Frontal cortex (tissue), 4 donors: ENCODE measurements around the gene PIGR. TPM values are rescaled to one million over a fixed set of nuclear protein-coding genes. Genes with fewer than 3 reads are reported as not detected.

Source experiments
- DNase-seq, 2 donors: peaks; one replicate each; pipeline ENCODE4 v3.0.0; 2012; ENCODE audit warnings: low spot score in 2 of 2
- FAIRE-seq: peaks from 2 replicates; lab custom pipeline; 2012; peaks lifted over from hg19 to GRCh38; lab: Jason Lieb, UNC
- total RNA-seq: library from RNA; depleted of rRNA; stranded (reverse); fragments of >200 nt; gene quantifications from one replicate; pipeline ENCODE4 v1.2.3, GENCODE V29; 2014
- donor health status: control.
- donor health status: control.
- donor health status: control.

The PIGR gene
- total RNA-seq, 1 donor from 2014 or later, result not detected

DNA sequence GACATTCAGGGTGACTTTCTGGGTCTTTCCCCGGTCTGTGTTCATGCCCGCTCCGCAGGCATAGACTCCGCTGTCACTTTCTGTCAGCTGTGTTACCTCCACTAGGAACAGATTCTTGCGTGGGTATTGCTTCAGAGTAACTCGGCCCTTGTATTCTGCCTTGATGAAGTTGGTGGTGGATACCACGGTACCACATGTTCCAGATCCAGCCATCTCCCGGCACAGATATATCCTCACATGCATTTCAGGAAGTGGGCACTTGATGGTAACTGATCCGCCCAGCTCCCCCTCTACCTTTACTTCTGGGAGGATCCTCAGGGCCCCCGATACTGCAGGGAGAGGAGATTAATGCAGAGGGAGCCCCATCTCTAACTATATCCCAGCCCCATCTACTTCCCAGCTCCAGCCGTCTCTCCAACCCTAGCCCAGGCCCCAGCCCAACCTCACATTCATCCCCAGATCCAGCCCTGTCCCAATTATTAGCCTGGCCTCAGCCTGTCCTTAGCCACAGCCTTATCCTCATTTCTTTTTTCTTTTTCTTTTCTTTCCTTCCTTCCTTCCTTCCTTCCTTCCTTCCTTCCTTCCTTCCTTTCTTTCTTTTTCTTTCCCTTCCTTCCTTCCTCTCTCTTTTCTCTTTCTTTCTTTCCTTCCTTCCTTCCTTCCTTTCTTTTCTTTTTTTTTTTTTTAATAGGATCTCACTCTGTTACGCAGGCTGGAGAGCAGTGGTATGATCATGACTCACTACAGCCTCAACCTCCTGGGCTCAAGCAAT lies 32.3 kb downstream of the PIGR start:
- no peak for DNase-seq
- no peak for FAIRE-seq

DNA sequence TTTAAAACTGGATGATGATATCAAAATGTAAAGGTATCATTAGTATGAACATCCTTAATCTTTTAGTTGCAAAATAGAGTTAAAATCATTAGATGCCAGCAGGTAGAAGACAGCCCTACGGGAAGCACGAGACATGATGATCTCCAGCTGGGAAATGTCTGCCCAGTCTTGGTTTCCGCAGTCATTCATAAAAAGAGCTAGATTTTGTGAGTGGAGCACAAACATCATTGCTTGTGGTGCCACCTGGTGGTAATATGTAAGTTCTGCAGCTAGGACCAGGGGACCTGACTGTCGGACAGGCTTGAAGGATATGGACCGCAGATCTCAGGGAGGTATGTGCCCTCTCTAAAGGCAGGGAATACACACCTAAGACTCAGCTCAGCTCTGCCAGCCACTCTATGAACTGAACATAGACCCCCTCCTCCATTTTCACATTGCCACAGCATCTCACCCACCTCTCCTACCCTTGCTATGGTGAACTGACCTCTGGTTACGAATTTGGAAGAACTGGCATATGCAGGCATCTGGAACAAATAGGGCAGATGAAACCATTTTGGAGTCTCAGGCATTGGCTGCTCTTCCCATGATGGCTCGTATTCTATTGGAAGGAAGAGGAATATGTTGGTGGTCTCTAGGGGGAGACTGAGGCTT lies 33.7 kb downstream of the PIGR start:
- peak; percentile 70 to 76 for DNase-seq
- no peak for FAIRE-seq

DNA sequence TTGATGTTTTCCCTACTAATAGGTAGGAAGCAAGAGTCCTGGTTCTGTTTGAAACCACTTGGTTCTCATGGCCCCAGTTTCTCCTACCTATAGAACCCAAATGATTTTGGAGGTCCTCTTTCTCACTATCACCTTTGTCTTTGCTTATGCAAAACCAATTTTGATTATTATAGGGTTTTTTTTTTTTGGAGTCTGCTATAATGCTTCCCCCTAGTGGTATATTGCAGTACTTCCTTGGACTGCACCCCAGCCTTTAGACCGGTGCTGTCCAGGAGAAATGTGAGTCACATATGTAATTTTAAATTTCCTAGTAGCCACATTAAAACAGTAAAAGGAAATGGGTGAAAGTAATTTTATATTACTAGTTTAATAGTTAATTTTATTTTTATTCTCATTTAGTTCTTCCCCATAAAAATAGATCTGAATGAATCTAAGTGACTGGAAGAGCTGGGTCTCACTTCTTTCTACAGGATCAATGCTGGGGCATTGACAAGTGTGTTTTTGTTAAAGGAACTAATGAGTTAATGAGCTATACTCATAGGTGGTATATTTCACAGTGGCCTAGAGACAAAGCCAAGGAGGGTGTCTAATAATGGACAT lies 35.1 kb downstream of the PIGR start:
- DNase-seq (peak in 1 of 2 donors; percentile 56), FAIRE-seq (no peak)

DNA sequence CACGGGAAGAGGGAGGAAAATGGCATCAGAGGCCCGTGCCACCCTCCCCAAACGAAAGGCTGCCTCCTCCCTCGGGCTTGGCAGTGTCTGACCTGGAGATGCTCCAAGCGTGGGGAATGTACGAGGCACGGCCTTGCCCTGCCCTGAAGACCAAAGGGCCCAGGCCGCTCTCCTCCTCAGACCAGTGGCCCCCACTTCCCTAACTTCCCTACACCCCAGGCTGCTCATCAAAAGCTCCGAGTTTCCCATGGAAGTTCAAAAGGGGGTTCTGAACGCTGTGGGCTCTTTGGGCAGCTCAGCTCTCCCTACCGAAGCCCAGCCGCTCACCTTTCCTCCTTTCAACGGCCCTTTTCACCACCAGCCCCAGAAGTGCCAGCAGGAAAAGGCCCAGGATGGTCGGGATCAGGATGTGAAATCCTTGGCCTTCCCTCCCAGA lies 36.4 kb downstream of the PIGR start:
- FAIRE-seq (no peak), DNase-seq (no peak)

DNA sequence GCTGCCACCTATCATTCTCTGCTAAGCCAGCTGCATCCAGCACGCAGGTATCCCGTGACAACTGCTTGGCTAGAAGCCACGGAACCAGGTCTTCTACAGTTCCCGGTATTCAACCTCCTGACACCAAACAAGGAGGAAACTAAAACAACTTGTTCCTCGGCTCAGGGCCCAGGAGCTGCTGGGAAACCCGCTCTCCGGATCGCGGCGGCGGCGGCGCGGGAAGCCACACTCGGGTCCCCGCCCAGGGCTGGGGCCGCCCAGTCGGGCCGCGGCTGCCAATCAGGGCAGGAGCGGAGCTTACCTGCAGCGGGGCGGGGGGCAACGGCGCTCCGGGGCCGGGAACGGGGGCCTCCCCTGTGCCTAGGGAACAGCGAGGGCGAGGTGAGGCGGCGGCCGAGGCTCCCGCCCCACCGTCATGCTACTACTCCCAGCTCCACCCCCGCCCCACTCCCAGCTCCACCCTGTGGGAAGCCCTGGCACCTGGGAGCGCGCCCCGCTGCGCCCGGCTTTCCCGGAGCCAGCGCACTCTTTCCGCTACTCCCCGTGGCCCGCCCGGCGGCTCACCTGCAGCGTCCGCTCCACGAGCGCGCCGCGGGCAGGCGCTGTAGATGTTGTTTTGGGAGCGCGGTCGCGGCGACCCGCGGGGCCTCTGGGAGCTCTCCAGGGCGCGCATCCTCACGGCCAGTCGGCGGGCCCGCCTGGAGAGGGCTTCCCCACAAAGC lies 36.9 kb downstream of the PIGR start:
- no peak for FAIRE-seq
- peak in 1 of 2 donors; percentile 41 for DNase-seq

DNA sequence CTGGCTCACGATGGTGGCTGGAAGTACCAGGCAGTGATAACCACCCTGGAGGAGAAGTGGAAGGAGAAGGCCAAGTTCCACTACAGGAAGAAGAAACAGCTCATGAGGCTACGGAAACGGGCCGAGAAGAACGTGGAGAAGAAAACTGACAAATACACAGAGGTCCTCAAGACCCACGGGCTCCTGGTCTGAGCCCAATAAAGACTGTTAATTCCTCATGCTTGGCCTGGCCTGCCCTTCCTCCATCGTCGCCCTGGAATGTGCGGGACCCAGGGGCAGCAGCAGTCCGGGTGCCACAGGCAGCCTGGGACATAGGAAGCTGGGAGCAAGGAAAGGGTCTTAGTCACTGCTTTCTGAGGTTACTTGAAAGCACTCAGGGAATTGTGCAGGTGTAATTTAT lies 38.2 kb downstream of the PIGR start:
- FAIRE-seq (no peak), DNase-seq (no peak)

DNA sequence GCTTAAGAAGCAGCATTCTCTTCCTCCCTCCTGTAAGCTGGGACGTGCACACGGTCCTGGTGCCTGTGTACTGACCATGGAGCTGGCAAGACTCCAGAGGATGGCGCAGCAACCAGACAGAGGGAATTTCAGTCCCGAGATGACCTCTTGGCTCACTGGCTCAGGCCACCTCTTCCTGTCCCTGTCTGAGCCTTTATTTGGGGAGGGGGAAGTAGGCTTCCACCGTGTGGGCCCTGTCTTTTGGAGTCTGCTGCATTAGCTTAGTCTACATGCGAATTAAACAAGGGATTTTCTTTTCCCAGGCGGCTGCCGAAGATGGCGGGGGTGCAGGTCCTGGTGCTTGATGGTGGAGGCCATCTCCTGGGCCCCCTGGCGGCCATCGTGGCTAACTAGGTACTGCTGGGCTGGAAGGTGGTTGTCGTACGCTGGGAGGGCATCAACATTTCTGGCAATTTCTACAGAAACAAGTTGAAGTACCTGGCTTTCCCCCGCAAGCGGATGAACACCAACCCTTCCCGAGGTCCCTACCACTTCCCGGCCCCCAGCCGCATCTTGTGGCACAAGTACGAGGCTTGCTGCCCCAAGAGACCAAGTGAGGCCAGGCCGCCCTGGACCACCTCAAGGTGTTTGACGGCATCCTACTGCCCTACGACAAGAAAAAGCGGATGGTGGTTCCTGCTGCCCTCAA lies 38.8 kb downstream of the PIGR start:
- DNase-seq, result no peak
- no peak for FAIRE-seq

DNA sequence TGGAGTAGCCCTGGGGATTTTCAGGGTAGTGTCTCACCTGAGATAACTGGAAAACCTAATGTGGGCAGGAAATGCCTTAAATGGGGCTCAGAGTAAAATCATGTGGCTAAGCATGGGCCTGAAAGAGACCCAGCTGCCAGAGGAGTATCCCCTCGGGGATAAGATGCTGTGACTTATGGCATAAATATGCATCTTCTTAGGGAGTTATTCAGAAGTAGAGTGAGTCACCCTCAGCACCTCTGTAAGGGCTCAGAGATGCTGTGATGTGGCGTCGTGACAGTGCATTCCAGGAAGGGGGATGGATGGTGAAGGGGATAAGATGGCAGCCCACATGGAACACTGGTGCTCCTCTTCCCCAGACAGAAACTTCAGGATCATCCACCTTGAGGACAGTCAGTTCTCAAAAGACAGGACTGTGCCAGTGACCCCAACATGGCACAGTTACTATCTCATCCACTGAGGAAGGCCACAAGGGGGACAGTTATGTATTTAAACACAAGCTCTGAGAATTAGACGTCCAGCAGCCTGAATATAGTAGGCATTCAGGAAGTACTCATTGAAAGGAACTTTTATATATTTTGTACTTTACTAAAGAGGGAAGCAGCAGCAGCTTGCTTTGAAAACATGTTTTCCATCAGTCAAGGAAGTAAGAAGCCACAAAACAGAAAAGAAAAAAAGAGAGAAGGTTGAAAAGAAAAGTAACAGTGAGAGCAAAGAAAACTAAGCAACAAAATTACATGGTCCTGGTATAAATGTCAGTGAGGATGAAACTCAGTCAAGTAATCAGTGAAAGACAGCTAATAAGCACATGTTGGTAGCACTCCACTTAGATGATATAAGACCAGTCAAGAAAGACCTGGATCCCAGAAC lies 40.7 kb downstream of the PIGR start:
- FAIRE-seq (no peak), DNase-seq (no peak)

DNA sequence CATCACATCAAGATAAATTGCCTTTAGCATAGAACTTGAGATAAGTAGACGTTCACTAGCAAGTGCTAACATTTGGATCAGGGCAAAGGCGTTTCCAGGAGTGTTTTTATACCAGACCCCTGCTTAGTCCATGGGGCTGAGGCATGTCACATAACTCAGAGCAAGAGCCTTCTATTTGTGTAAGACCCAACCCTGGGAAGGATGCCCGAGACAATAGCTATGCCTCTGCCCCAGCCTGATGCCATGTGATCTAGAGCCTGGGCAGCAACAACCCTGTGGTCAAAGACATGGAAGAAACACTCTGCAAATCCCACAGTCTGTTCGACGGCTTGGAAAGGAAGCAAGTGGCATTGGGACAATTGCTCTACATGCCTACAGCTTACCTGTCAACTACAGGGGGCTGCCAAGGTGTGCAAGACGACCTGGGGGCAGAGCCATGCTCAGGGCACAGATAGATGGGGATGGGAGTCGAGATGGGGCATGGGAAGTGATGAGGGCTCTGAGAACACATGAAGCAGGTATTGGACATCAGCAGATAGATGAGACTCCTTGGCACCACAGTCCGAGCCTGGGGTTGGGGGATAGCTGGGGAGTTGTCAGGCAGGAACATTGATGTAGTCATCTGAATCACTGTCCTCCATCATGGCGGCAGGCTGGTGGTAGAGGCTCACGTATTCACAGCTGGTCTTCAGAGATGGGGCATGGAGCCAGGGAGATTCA lies 41.7 kb downstream of the PIGR start:
- FAIRE-seq, result no peak
- no peak for DNase-seq

DNA sequence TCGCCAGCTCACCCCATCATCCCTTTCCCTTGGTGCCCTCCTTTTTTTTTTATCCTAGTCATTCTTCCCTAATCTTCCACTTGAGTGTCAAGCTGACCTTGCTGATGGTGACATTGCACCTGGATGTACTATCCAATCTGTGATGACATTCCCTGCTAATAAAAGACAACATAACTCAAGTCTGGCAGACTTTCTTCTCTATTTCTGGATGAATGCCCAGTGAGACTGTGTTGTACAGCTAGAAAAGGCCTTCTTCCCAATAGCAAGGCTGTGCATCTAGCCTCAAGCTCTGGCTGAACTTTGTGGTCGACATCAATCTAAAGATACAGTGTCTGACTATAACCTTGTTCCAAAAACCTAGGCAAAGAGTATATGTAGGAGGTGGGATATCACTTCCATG lies 42.6 kb downstream of the PIGR start:
- DNase-seq (no peak), FAIRE-seq (no peak)

DNA sequence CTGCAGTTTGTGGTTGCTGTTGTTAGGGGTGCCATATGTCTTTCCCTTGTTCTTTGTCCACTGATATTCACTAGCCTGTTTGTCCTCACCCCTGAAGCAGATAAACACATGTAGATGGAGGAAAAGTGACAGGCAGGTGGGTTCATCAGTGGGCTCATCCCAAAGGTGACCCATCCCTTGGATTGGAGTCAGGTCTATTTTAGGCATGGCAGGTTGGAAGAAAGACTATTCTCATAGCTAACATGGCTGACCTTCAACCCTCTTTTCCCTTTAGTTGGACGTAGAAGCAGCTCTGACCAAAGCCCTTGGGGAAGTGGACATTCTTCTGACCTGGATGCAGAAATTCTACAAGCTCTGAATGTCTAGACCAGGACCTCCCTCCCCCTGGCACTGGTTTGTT lies 43.6 kb downstream of the PIGR start:
- no peak for DNase-seq
- no peak for FAIRE-seq

DNA sequence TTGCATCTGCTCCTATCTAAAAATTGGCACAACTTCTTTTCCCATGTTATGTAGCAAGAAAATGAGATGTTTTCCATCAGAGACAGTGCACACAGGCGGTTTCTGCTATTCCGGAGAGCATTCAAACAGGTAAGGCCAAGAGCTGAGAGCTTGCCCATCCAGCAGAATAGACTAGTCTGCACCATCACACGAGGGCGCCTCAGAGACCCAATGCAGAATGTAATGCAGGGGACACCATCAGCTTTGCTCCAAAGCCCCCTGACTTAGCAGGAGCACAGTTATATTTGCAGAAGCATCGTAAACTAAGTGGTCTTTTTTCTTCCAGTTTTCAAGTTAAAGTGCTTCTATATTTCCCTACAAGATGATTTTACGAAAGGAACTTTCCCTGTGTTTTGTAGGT lies 44.3 kb downstream of the PIGR start:
- FAIRE-seq, result no peak

DNA sequence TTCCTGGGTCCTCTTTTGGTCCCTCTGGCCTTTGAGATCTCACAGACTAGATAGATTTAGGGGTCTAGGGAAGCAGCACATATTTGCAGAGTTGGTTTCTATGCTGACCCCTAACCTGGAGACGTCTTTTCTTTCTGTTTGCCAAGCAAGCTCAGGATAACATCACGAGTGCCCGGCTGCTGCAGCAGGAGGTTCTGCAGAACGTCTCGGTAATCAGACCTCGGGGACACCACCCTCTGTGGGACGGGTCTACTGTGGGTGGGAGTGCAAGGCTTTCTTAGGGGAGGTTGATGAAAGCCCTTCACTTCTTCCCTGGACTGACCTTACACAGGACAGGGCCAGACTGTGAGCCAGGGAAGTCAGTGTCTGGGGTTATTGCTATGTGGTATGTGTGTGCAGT lies 46.1 kb downstream of the PIGR start:
- FAIRE-seq, result no peak
- DNase-seq, result no peak

More for the DNA sequence above, 44.3 kb downstream of the PIGR start:
- no peak for DNase-seq

DNA sequence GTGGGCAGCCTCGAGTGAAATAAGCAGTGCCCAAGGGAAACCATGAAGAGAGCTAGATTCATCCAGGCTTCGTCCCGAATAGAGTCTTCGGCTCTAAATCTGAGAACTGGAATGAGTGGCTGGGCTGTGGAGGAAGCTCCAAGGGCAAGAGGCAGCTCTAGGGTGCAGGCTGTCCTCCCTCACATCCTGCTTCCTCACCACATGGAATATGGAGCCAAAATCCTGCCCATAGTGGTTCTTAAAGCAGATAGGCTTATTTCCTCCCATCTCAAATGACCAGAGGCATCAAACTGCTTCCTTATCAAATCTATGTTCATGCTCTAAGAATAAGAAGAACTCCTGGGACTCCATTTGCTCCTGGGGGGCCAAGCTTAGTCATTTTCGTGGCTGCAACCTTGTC lies 46.5 kb downstream of the PIGR start:
- FAIRE-seq, result no peak
- no peak for DNase-seq

DNA sequence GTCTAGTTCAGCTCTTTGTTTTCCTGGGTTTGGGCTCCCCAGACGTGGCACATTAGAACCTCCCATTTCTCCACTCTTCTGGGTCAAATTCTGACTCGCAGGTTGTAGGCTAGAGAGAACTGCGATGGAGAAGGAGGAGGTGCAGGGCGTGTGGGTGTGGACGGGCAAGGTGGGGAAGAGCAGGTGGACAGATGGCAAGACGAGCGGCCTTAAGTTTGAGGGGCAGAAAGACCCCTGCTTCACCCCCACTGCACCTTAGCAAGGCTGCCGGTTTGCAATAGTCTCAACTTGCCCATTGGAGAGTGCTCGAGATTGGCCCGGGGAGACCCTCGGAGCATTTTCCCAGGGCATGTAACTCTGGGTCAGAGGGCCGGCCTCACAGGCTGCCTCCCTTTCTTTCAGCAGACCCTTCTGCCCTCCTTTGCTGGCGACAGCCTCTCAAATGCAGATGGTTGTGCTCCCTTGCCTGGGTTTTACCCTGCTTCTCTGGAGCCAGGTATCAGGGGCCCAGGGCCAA lies 47.3 kb downstream of the PIGR start:
- no peak for FAIRE-seq
- DNase-seq, result no peak

DNA sequence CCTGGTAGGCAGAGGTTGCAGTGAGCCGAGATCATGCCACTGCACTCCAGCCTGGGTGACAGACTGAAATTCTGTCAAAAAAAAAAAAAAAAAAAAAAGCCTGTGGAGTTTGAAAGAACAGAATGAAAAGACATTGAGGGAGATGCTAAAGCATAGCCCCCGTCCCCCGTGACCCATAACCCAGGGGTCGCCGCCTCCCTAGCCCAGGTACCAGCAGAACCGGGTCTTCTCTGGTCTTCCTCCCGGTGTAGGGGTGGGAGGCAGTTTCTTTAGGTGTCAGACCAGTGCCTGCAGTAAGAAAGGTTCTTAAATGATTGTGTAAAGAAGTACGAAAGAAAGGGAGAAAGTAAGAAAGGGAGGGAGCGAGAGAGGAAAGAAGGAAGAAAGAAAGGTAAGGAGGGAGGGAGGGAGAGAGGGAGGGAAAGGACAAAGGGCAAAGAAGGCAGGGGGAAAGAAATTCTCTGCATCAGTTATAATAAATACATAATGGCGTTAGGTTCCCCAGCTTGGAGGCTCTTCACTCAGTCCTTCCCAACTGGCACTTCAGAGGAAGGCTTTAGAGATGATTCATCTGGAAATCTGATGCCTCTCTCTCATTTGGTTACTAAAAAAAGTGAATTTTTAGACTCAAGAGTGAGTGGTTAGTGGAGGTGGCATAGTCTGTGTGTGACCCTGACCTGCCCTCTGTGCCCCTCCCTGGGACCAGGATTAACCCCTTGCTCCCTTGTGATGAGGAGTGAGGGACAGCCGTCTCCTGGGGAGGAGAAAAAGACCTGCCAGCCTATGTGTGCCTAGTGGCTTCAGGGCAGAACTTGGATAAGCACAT lies 48.0 kb downstream of the PIGR start:
- FAIRE-seq, result no peak

DNA sequence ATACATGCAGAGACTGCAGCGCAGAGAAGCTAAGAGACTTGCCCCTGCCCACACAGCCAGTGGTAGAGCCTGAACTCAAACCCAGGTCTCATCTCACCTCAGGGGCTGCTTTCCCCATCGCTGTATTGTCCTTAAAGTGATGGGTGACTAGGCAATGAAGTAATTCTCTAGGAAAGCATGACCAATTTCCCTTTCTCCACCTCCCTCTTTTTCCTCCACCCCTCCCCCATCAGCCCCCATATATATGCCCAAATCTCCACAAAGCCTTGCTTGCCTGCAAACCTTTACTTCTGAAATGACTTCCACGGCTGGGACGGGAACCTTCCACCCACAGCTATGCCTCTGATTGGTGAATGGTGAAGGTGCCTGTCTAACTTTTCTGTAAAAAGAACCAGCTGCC lies 49.1 kb downstream of the PIGR start, which contains the start of gene IL24:
IL24 (plus strand) TSS at position 269 of the 400 bp plus-strand sequence. CDS start 390 bp downstream, outside the sequence.
- FAIRE-seq, result no peak

More for the DNA sequence above, 48.0 kb downstream of the PIGR start:
- no peak for DNase-seq

More for the DNA sequence above, 49.1 kb downstream of the PIGR start, which contains the start of gene IL24:
- no peak for DNase-seq
